T47D (cell line): ENCODE results near the gene ADORA1.

ENCODE experiments used
- DNase-seq, 2 experiments: peaks; one replicate each; pipeline versions ENCODE4 v3.0.0 to v3.0.0-alpha.2; 2011 to 2012; ENCODE audit warnings: low read depth in 1 of 2, low spot score in 1 of 2
- JUND ChIP-seq: IDR thresholded peaks from 2 replicates; pipeline ENCODE4 v1.6.1; 2012; ENCODE audit warnings: low read depth
- in situ Hi-C: cut with HindIII; loops from 2 replicates; pipeline ENCODE4 v1.10.0; 2016; ENCODE audit warnings: low sequenced_read_pairs, low pct_unique_long_range_greater_than_20kb

Gene ADORA1

GRCh38 chr1:203117611-203118575 is 9.6 kb upstream of the ADORA1 start:
- in situ Hi-C loops: no loop called here

GRCh38 chr1:203120325-203121153 is 7.0 kb upstream of the ADORA1 start:
- in situ Hi-C loops: no loop called here
- no peak for DNase-seq
- no peak for TF ChIP-seq JUND

More at GRCh38 chr1:203117611-203118575, 9.6 kb upstream of the ADORA1 start:
- peak; percentile 64 to 72 for DNase-seq
- no peak for TF ChIP-seq JUND

GRCh38 chr1:203121186-203122015 is 6.1 kb upstream of the ADORA1 start:
- DNase-seq: no peak
- in situ Hi-C loops: no loop called here

GRCh38 chr1:203122159-203122558 is 5.4 kb upstream of the ADORA1 start:
- in situ Hi-C loops: no loop called here
- no peak for DNase-seq
- TF ChIP-seq JUND: no peak

More at GRCh38 chr1:203121186-203122015, 6.1 kb upstream of the ADORA1 start:
- TF ChIP-seq JUND: no peak

GRCh38 chr1:203124011-203124410 is 3.5 kb upstream of the ADORA1 start:
- in situ Hi-C loops: no loop called here
- no peak for DNase-seq
- TF ChIP-seq JUND: no peak

- DNase-seq: no peak
- in situ Hi-C loops: no loop called here
- no peak for TF ChIP-seq JUND
Measured at GRCh38 chr1:203124546-203125317, 2.8 kb upstream of the ADORA1 start.

- in situ Hi-C loops: no loop called here
- peak; percentile 35 to 62 for DNase-seq
- no peak for TF ChIP-seq JUND
Measured at GRCh38 chr1:203126151-203126865, 1.2 kb upstream of the ADORA1 start.

GRCh38 chr1:203126866-203127665 is 460 bp upstream of the ADORA1 start:
- no peak for TF ChIP-seq JUND
- in situ Hi-C loops: no loop called here
- no peak for DNase-seq

GRCh38 chr1:203128431-203128715 is 847 bp downstream of the ADORA1 start:
- in situ Hi-C loops: no loop called here
- DNase-seq: no peak

GRCh38 chr1:203128716-203129500 is 1.4 kb downstream of the ADORA1 start:
- no peak for TF ChIP-seq JUND
- no peak for DNase-seq
- in situ Hi-C loops: no loop called here

More at GRCh38 chr1:203128431-203128715, 847 bp downstream of the ADORA1 start:
- no peak for TF ChIP-seq JUND
